Activated effector memory CD4-positive, alpha-beta T cell treated with anti-CD3 and anti-CD28 coated beads, Interleukin-2, amount 50 U/mL, for 16 hours (primary cell): ENCODE results near the gene KIF26B.
"Not testable (repeated sequence)": the region's sequence is repeated elsewhere in the genome, so short reads cannot be mapped to it uniquely, and the experiment has no call there.

Experiments
- DNase-seq: peaks from one replicate; pipeline ENCODE4 v3.0.0-alpha.2; 2020

KIF26B gene

GRCh38 chr1:245330951-245331350 lies 176.2 kb downstream of the KIF26B start:
- DNase-seq: no peak

- no peak for DNase-seq
These were observed 177.3 kb downstream of the KIF26B start for GRCh38 chr1:245332085-245332484.

- no peak for DNase-seq
These were observed 177.7 kb downstream of the KIF26B start for GRCh38 chr1:245332513-245332912.

- no peak for DNase-seq
These were observed 179.4 kb downstream of the KIF26B start for GRCh38 chr1:245334235-245334634.

GRCh38 chr1:245334827-245335490 lies 180.2 kb downstream of the KIF26B start:
- no peak for DNase-seq

GRCh38 chr1:245335684-245336083 lies 180.9 kb downstream of the KIF26B start:
- not testable (repeated sequence) for DNase-seq

GRCh38 chr1:245336149-245336983 lies 181.6 kb downstream of the KIF26B start:
- no peak for DNase-seq

GRCh38 chr1:245336984-245337355 lies 182.2 kb downstream of the KIF26B start:
- DNase-seq: not testable (repeated sequence)

GRCh38 chr1:245337829-245338484 lies 183.2 kb downstream of the KIF26B start:
- no peak for DNase-seq

GRCh38 chr1:245338485-245338877 lies 183.7 kb downstream of the KIF26B start:
- no peak for DNase-seq

GRCh38 chr1:245341743-245342142 lies 187.0 kb downstream of the KIF26B start:
- DNase-seq: no peak

GRCh38 chr1:245345191-245345884 lies 190.6 kb downstream of the KIF26B start:
- no peak for DNase-seq

- no peak for DNase-seq
These were observed 193.8 kb downstream of the KIF26B start for GRCh38 chr1:245348626-245349025.

- no peak for DNase-seq
These were observed 198.6 kb downstream of the KIF26B start for GRCh38 chr1:245353411-245353810.

- no peak for DNase-seq
These were observed 199.4 kb downstream of the KIF26B start for GRCh38 chr1:245353915-245354775.

- not testable (repeated sequence) for DNase-seq
These were observed 201.3 kb downstream of the KIF26B start for GRCh38 chr1:245355851-245356630.

- DNase-seq: no peak
These were observed 202.3 kb downstream of the KIF26B start for GRCh38 chr1:245356891-245357585.

GRCh38 chr1:245359101-245359680 lies 204.4 kb downstream of the KIF26B start:
- DNase-seq: not testable (repeated sequence)

GRCh38 chr1:245361065-245361464 lies 206.3 kb downstream of the KIF26B start:
- no peak for DNase-seq

GRCh38 chr1:245361951-245362350 lies 207.2 kb downstream of the KIF26B start:
- DNase-seq: no peak
